HG03064 (cell line): ENCODE measurements around the gene DNAJC13.

Source experiments
- ATAC-seq: cut with Tn5 transposase; IDR thresholded peaks from one replicate; pipeline ENCODE4 v1.9.1; 2021; ENCODE audit warnings: low read depth; ENCODE audit not compliant: unreplicated experiment

The DNAJC13 gene

DNA sequence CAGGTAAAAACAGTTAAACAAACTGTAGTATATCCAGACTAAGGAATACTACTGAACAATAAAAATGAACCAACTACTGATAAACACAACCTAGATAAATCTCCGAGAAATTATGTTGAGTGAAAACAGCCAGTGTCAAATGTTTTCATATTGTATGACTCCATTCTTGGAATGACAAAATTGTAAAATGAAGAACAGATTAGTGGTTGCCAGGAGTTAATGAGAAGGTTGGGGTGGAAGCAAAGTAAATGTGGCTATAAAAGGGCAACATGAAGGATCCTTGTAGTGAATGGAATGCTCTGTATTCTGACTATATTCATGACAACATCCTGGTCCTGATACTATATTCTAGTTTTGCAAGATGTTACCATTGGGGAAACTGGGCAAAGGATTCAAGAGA is 152.3 kb downstream of the DNAJC13 start:
- no peak for ATAC-seq

DNA sequence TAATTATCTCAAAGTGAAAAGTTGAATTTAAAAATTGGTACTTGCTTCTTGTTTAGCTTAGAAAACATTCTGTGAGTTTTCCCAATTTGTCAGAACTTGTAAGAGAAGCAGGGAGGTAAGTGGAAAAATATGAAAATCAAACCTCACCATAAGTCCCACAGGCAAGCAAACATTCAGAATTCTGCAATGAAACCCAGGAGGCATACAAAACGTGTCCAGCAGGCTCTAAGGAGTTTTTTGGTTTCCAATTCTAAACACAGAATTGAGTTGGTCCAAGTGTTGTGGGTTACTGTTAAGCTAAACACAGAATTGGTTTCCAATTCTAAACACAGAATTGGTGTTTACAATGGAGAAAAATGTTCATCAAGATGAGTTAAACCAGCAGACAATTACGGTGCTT is 152.7 kb downstream of the DNAJC13 start:
- no peak for ATAC-seq

DNA sequence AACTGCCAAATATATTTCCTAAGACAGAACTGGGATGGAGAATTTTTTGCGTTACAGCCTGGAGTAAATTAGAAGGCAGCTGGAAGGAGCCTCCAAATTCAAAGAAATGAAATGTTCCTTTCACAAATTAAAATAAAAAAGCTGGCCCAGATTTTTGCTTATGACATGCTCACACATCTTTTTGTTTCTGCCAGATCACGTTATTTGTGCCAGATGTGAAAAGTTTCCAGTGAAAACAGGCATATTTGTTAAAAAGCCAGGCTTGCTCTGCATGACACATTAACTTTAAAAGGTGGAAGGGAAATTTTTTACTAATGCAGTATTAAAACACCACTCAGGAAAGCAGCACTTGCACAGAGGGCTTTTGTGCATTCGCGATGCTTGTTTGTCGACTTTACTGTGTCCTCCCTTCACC is 156.5 kb downstream of the DNAJC13 start:
- no peak for ATAC-seq

DNA sequence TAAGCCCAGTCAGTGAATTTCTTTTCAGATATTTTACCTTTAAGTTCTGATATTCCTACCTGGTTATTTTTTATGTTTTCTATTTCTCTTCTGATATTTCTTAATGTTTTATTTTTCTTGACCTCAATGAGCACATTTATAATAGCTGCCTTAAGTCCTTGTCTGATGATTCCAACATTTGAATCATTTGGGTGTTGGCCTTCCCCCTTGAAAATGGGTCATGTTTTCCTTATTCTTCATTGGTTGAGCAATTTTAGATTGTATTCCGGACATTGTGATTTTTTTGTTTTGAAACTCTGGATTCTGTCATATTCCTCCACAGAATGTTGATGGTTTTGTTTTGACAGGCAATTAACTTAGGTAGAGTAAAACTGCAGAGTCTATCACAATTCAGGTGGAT is 170.1 kb downstream of the DNAJC13 start:
- ATAC-seq = no peak
